ENCODE data around the gene EIF2B5.

Gene EIF2B5

GRCh38 chr3:184164648-184165330 is 29.6 kb downstream of the EIF2B5 start:
- no peak for TF ChIP-seq CTCF (IDR thresholded peaks at IDR 0.05; ENCODE audit: low read depth, low read length)
- no peak overlapping the region for H3K4me3 ChIP-seq (ENCODE audit: low read depth, low read length)
- in situ Hi-C loops (cut with HindIII; ENCODE audit: low sequenced_read_pairs), result no loop called here
- DNase-seq (ENCODE audit: low read depth, low spot score), result no peak

GRCh38 chr3:184165543-184165942 is 30.4 kb downstream of the EIF2B5 start:
- in situ Hi-C loops (cut with HindIII; ENCODE audit: low sequenced_read_pairs), result no loop called here
- no peak for DNase-seq (ENCODE audit: low read depth, low spot score)
- TF ChIP-seq CTCF (IDR thresholded peaks at IDR 0.05; ENCODE audit: low read depth, low read length), result no peak
- no peak overlapping the region for H3K4me3 ChIP-seq (ENCODE audit: low read depth, low read length)

GRCh38 chr3:184166671-184167070 is 31.5 kb downstream of the EIF2B5 start:
- in situ Hi-C loops (cut with HindIII; ENCODE audit: low sequenced_read_pairs), result no loop called here
- no peak for TF ChIP-seq CTCF (IDR thresholded peaks at IDR 0.05; ENCODE audit: low read depth, low read length)

GRCh38 chr3:184167786-184168185 is 32.6 kb downstream of the EIF2B5 start:
- no peak overlapping the region for H3K4me3 ChIP-seq (ENCODE audit: low read depth, low read length)
- no peak for DNase-seq (ENCODE audit: low read depth, low spot score)
- in situ Hi-C loops (cut with HindIII; ENCODE audit: low sequenced_read_pairs), result no loop called here
- no peak for TF ChIP-seq CTCF (IDR thresholded peaks at IDR 0.05; ENCODE audit: low read depth, low read length)

More at GRCh38 chr3:184166671-184167070, 31.5 kb downstream of the EIF2B5 start:
- H3K4me3 ChIP-seq (ENCODE audit: low read depth, low read length), result no peak overlapping the region
- no peak for DNase-seq (ENCODE audit: low read depth, low spot score)

GRCh38 chr3:184168363-184169120 is 33.4 kb downstream of the EIF2B5 start:
- in situ Hi-C loops (cut with HindIII; ENCODE audit: low sequenced_read_pairs), result no loop called here

More at GRCh38 chr3:184168363-184169120, 33.4 kb downstream of the EIF2B5 start:
- no peak for TF ChIP-seq CTCF (IDR thresholded peaks at IDR 0.05; ENCODE audit: low read depth, low read length)
- no peak overlapping the region for H3K4me3 ChIP-seq (ENCODE audit: low read depth, low read length)
- DNase-seq (ENCODE audit: low read depth, low spot score), result peak; percentile 79

Data from astrocyte of the spinal cord (primary cell).